ENCODE data around the gene F11.

- TF ChIP-seq CTCF (IDR thresholded peaks at IDR 0.05) (no peak), POLR2A (IDR thresholded peaks at IDR 0.05) (no peak)
Observed at GRCh38 chr4:186227221-186227620, 38.8 kb upstream of the F11 start, which contains the start of gene KLKB1.

Data from body of pancreas (tissue), 4 donors.